HEK293 (cell line): Measurements from ENCODE around the gene SPA17.

Experiments
- CTCF ChIA-PET: fragments of 350-600 bp; formaldehyde crosslinking; extraction: SDS; loops from one replicate; lab custom pipeline; 2021; ENCODE audit warnings: antibody characterized with exemption; lab: Yijun Ruan, JAX
- POLR2A ChIA-PET: fragments of 300-600 bp; formaldehyde crosslinking; extraction: SDS; loops from one replicate; lab custom pipeline; 2020; ENCODE audit warnings: antibody characterized with exemption, inconsistent platforms; lab: Yijun Ruan, JAX
- H3K27ac ChIP-seq: fragments of 200-500 bp; sonication (Bioruptor generic); 2 replicates; pipeline ENCODE4 v1.5.1; 2014; ENCODE audit warnings: low read depth, low read length, control low read depth, inconsistent platforms; ENCODE audit errors: extremely low read depth
- H3K36me3 ChIP-seq, 2 experiments: fragments of 200-500 bp in 1 of 2; sonication (Bioruptor generic) in 1 of 2; 1 replicate in 1 of 2; 2 replicates in 1 of 2; pipeline ENCODE4 v1.5.1; 2014 to 2017; ENCODE audit warnings: inconsistent platforms in 2 of 2, low read length in 2 of 2; ENCODE audit not compliant: control insufficient read depth in 2 of 2, insufficient read depth in 1 of 2
- H3K4me1 ChIP-seq: fragments of 200-500 bp; sonication (Bioruptor generic); 2 replicates; pipeline ENCODE4 v1.5.1; 2014; ENCODE audit warnings: mild to moderate bottlenecking, low read length, inconsistent platforms; ENCODE audit not compliant: control insufficient read depth, insufficient read depth
- H3K4me3 ChIP-seq: 2 replicates; pipeline ENCODE4 v1.5.1; 2011; ENCODE audit warnings: low read depth, mild to moderate bottlenecking, control low read depth, low read length, moderate library complexity
- H3K9me3 ChIP-seq: fragments of 200-500 bp; sonication (Bioruptor generic); 2 replicates; pipeline ENCODE4 v1.5.1; 2014; ENCODE audit warnings: low read depth, low read length, inconsistent platforms; ENCODE audit not compliant: control insufficient read depth, insufficient read depth
- GLIS1 ChIP-seq: fragments of 450-650 bp; formaldehyde crosslinking; IDR thresholded peaks from 2 replicates; pipeline ENCODE4 v1.5.1; 2016; ENCODE audit warnings: missing biosample characterization, missing genetic modification characterization
- GLIS2 ChIP-seq: fragments of 450-650 bp; formaldehyde crosslinking; IDR thresholded peaks from 2 replicates; pipeline ENCODE4 v1.5.1; 2016; ENCODE audit warnings: missing biosample characterization, missing genetic modification characterization
- PRDM10 ChIP-seq: fragments of 450-650 bp; formaldehyde crosslinking; IDR thresholded peaks from 2 replicates; pipeline ENCODE4 v1.5.1; 2016; ENCODE audit warnings: missing biosample characterization, missing genetic modification characterization
- PRDM2 ChIP-seq: fragments of 450-650 bp; formaldehyde crosslinking; IDR thresholded peaks from 2 replicates; pipeline ENCODE4 v1.5.1; 2016; ENCODE audit warnings: missing biosample characterization, missing genetic modification characterization, borderline replicate concordance
- PRDM4 ChIP-seq: fragments of 450-650 bp; formaldehyde crosslinking; IDR thresholded peaks from 2 replicates; pipeline ENCODE4 v1.5.1; 2017; ENCODE audit warnings: missing biosample characterization, missing genetic modification characterization
- RBAK ChIP-seq: fragments of 450-650 bp; formaldehyde crosslinking; IDR thresholded peaks from 2 replicates; pipeline ENCODE4 v1.5.1; 2016; ENCODE audit warnings: missing biosample characterization, missing genetic modification characterization
- SCRT1 ChIP-seq: fragments of 450-650 bp; formaldehyde crosslinking; IDR thresholded peaks from 2 replicates; pipeline ENCODE4 v1.5.1; 2016; ENCODE audit warnings: missing biosample characterization, missing genetic modification characterization, borderline replicate concordance
- SCRT2 ChIP-seq: fragments of 450-650 bp; formaldehyde crosslinking; IDR thresholded peaks from 2 replicates; pipeline ENCODE4 v1.5.1; 2016; ENCODE audit warnings: missing biosample characterization, missing genetic modification characterization
- TRIM28 ChIP-seq: IDR thresholded peaks from 2 replicates; pipeline ENCODE4 v1.6.1; 2011; ENCODE audit warnings: low read length, control low read depth, borderline replicate concordance
- ZBTB1 ChIP-seq: fragments of 450-650 bp; formaldehyde crosslinking; IDR thresholded peaks from 2 replicates; pipeline ENCODE4 v1.5.1; 2016; ENCODE audit warnings: missing biosample characterization, missing genetic modification characterization
- ZBTB21 ChIP-seq: fragments of 450-650 bp; formaldehyde crosslinking; IDR thresholded peaks from 2 replicates; pipeline ENCODE4 v1.5.1; 2017; ENCODE audit warnings: missing biosample characterization, missing genetic modification characterization
- ZEB2 ChIP-seq: fragments of 450-650 bp; formaldehyde crosslinking; IDR thresholded peaks from 2 replicates; pipeline ENCODE4 v1.5.1; 2016; ENCODE audit warnings: missing biosample characterization, missing genetic modification characterization
- ZFP3 ChIP-seq: fragments of 450-650 bp; formaldehyde crosslinking; IDR thresholded peaks from 2 replicates; pipeline ENCODE4 v1.5.1; 2016; ENCODE audit warnings: low read depth, missing biosample characterization, missing genetic modification characterization
- ZNF132 ChIP-seq: fragments of 450-650 bp; formaldehyde crosslinking; IDR thresholded peaks from 2 replicates; pipeline ENCODE4 v1.5.1; 2017; ENCODE audit warnings: missing biosample characterization, missing genetic modification characterization, borderline replicate concordance
- ZNF138 ChIP-seq: fragments of 450-650 bp; formaldehyde crosslinking; IDR thresholded peaks from 2 replicates; pipeline ENCODE4 v1.5.1; 2016; ENCODE audit warnings: missing biosample characterization, missing genetic modification characterization, borderline replicate concordance
- ZNF157 ChIP-seq: fragments of 450-650 bp; formaldehyde crosslinking; IDR thresholded peaks from 2 replicates; pipeline ENCODE4 v1.5.1; 2016; ENCODE audit warnings: missing biosample characterization, missing genetic modification characterization
- ZNF202 ChIP-seq: fragments of 450-650 bp; formaldehyde crosslinking; IDR thresholded peaks from 2 replicates; pipeline ENCODE4 v1.5.1; 2016; ENCODE audit warnings: missing biosample characterization, missing genetic modification characterization, borderline replicate concordance
- ZNF211 ChIP-seq: fragments of 450-650 bp; formaldehyde crosslinking; IDR thresholded peaks from 2 replicates; pipeline ENCODE4 v1.5.1; 2016; ENCODE audit warnings: low read depth, missing biosample characterization, missing genetic modification characterization
- ZNF37A ChIP-seq: fragments of 450-650 bp; IDR thresholded peaks from 2 replicates; pipeline ENCODE4 v1.5.1; 2018; ENCODE audit warnings: missing biosample characterization, missing genetic modification characterization
- ZNF473 ChIP-seq: fragments of 450-650 bp; formaldehyde crosslinking; IDR thresholded peaks from 2 replicates; pipeline ENCODE4 v1.5.1; 2017; ENCODE audit warnings: missing biosample characterization, missing genetic modification characterization
- ZNF670 ChIP-seq: fragments of 450-650 bp; formaldehyde crosslinking; IDR thresholded peaks from 2 replicates; pipeline ENCODE4 v1.5.1; 2016; ENCODE audit warnings: missing biosample characterization, missing genetic modification characterization, low read depth
- ZNF830 ChIP-seq: fragments of 450-650 bp; IDR thresholded peaks from 2 replicates; pipeline ENCODE4 v1.5.0; 2018; ENCODE audit warnings: missing biosample characterization, missing genetic modification characterization, low read depth, mild to moderate bottlenecking, moderate library complexity
- ZXDB ChIP-seq: fragments of 450-650 bp; formaldehyde crosslinking; IDR thresholded peaks from 2 replicates; pipeline ENCODE4 v1.5.1; 2016; ENCODE audit warnings: missing biosample characterization, missing genetic modification characterization

Gene SPA17

GRCh38 chr11:124729571-124729970 lies 55.9 kb downstream of the SPA17 start:
- Histone ChIP-seq H3K9me3 (no peaks in the 10 kb centered on the region), H3K27ac (no peak overlapping the region)
- POLR2A ChIA-PET, result no interaction called here
- no peak for TF ChIP-seq GLIS2 (tag by site-specific recombination)
- no peak for TF ChIP-seq ZNF138 (tag by site-specific recombination)
- TF ChIP-seq PRDM10 (tag by site-specific recombination), result no peak
- TF ChIP-seq ZNF37A (tag by site-specific recombination), result no peak
- TF ChIP-seq ZNF830 (tag by site-specific recombination), result no peak
- TF ChIP-seq ZNF473 (tag by site-specific recombination), result no peak
- TF ChIP-seq ZNF670 (tag by site-specific recombination), result no peak
- TF ChIP-seq ZNF202 (tag by site-specific recombination), result no peak
- no peak for TF ChIP-seq RBAK
- TF ChIP-seq ZNF157, result no peak
- no peak for TF ChIP-seq ZNF132
- TF ChIP-seq, all 188 proteins: peak for 0
- no peaks in the 10 kb centered on the region for H3K36me3 ChIP-seq
- peaks cover 3% of the 10 kb centered on the region; the same call in 1 of the 2 replicates for H3K4me1 ChIP-seq
- H3K4me3 ChIP-seq, result no peak overlapping the region
- CTCF ChIA-PET, result interaction anchor here (2.8 kb wide), 1 partner anchor 61 kb away, joined by 8 read pairs; no protein-coding TSS in a partner anchor

- H3K27ac ChIP-seq, result no peak overlapping the region
- CTCF ChIA-PET, result interaction anchor here (0.9 kb wide), 1 partner anchor 15 kb away, joined by 3 read pairs; no protein-coding TSS in a partner anchor
- no peak overlapping the region for H3K4me3 ChIP-seq
- no peaks in the 10 kb centered on the region for H3K9me3 ChIP-seq
- TF ChIP-seq ZNF473 (tag by site-specific recombination) (no peak), PRDM4 (tag by site-specific recombination) (no peak), ZBTB1 (tag by site-specific recombination) (no peak), SCRT2 (tag by site-specific recombination) (no peak), ZEB2 (tag by site-specific recombination) (no peak), ZBTB21 (tag by site-specific recombination) (no peak), ZXDB (tag by site-specific recombination) (no peak), SCRT1 (tag by site-specific recombination) (no peak), ZFP3 (no peak), TRIM28 (no peak), GLIS1 (no peak), ZNF211 (tag by site-specific recombination) (no peak), PRDM2 (tag by site-specific recombination) (no peak)
- H3K36me3 ChIP-seq, result no peaks in the 10 kb centered on the region
- POLR2A ChIA-PET, result no interaction called here
- no peaks in the 10 kb centered on the region for H3K4me1 ChIP-seq
Observed at GRCh38 chr11:124732230-124732629, 58.5 kb downstream of the SPA17 start.
